Stimulated activated naive CD8-positive, alpha-beta T cell treated with anti-CD3 and anti-CD28 coated beads, Interleukin-15, Interleukin-2, amounts not matched to agents 100 U/mL and 50 U/mL, for 24 hours (primary cell): ENCODE results near the gene UBE2E2.

ENCODE experiments used
- ATAC-seq: fragments of 150-1000 bp; cut with Tn5 transposase; one replicate; pipeline ENCODE4 v1.10.0; 2021
- DNase-seq: peaks from one replicate; pipeline ENCODE4 v3.0.0; 2021

UBE2E2 gene

GRCh38 chr3:23480329-23480714, 277.2 kb downstream of the UBE2E2 start:
- ATAC-seq, result no peak
- DNase-seq, result no peak

- no peak for DNase-seq
- no peak for ATAC-seq
Measured at GRCh38 chr3:23481011-23481615, 278.0 kb downstream of the UBE2E2 start.

- DNase-seq, result no peak
- ATAC-seq, result no peak
Measured at GRCh38 chr3:23481616-23482278, 278.6 kb downstream of the UBE2E2 start.

GRCh38 chr3:23484386-23484785, 281.3 kb downstream of the UBE2E2 start:
- DNase-seq (no peak), ATAC-seq (no peak)

- DNase-seq, result no peak
- ATAC-seq, result no peak
Measured at GRCh38 chr3:23485922-23486321, 282.8 kb downstream of the UBE2E2 start.

GRCh38 chr3:23487015-23487414, 283.9 kb downstream of the UBE2E2 start:
- ATAC-seq, result no peak
- no peak for DNase-seq

- ATAC-seq, result no peak
- no peak for DNase-seq
Measured at GRCh38 chr3:23488618-23489017, 285.5 kb downstream of the UBE2E2 start.

GRCh38 chr3:23489300-23490158, 286.4 kb downstream of the UBE2E2 start:
- ATAC-seq, result no peak
- no peak for DNase-seq

- no peak for DNase-seq
- ATAC-seq, result no peak
Measured at GRCh38 chr3:23490459-23490858, 287.3 kb downstream of the UBE2E2 start.

- no peak for ATAC-seq
Measured at GRCh38 chr3:23492057-23492456, 288.9 kb downstream of the UBE2E2 start.

GRCh38 chr3:23493889-23494288, 290.8 kb downstream of the UBE2E2 start:
- ATAC-seq (no peak), DNase-seq (no peak)

More at GRCh38 chr3:23492057-23492456, 288.9 kb downstream of the UBE2E2 start:
- no peak for DNase-seq

- no peak for DNase-seq
- ATAC-seq, result no peak
Measured at GRCh38 chr3:23494967-23495366, 291.8 kb downstream of the UBE2E2 start.

GRCh38 chr3:23495507-23495906, 292.4 kb downstream of the UBE2E2 start:
- ATAC-seq (no peak), DNase-seq (no peak)

GRCh38 chr3:23496165-23496564, 293.0 kb downstream of the UBE2E2 start:
- ATAC-seq, result no peak
- DNase-seq, result no peak

GRCh38 chr3:23497156-23497555, 294.0 kb downstream of the UBE2E2 start:
- ATAC-seq (no peak), DNase-seq (no peak)

GRCh38 chr3:23501201-23501802, 298.2 kb downstream of the UBE2E2 start:
- DNase-seq (no peak), ATAC-seq (no peak)

- DNase-seq (no peak), ATAC-seq (no peak)
Measured at GRCh38 chr3:23508464-23508863, 305.3 kb downstream of the UBE2E2 start.

GRCh38 chr3:23518441-23518840, 315.3 kb downstream of the UBE2E2 start:
- ATAC-seq (no peak), DNase-seq (no peak)

GRCh38 chr3:23519314-23520208, 316.4 kb downstream of the UBE2E2 start:
- no peak for ATAC-seq
- DNase-seq, result no peak

- no peak for DNase-seq
- ATAC-seq, result no peak
Measured at GRCh38 chr3:23527326-23527725, 324.2 kb downstream of the UBE2E2 start.

- no peak for ATAC-seq
Measured at GRCh38 chr3:23533596-23533995, 330.5 kb downstream of the UBE2E2 start.

GRCh38 chr3:23533996-23534395, 330.9 kb downstream of the UBE2E2 start:
- DNase-seq (no peak), ATAC-seq (no peak)

More at GRCh38 chr3:23533596-23533995, 330.5 kb downstream of the UBE2E2 start:
- DNase-seq, result no peak
